Uterus (tissue), 4 donors: ENCODE results near the gene ZNF331. TPM values are rescaled to one million over a fixed set of nuclear protein-coding genes. Genes with fewer than 3 reads are reported as not detected.

Experiments used
- DNase-seq, 2 donors: peaks; one replicate each; pipeline ENCODE4 v3.0.0-alpha.2; 2019 to 2020
- H3K27ac ChIP-seq, 2 donors: fragments of 200-600 bp; sonication (generic); 1 replicate in 1 of 2; 2 replicates in 1 of 2; pipeline ENCODE4 v1.5.1; 2016 to 2018
- H3K27me3 ChIP-seq, 2 donors: fragments of 200-600 bp; sonication (generic); one replicate each; pipeline ENCODE4 v1.5.1; 2018 to 2019; ENCODE audit warnings: control low read depth in 1 of 2
- H3K36me3 ChIP-seq, 2 donors: fragments of 200-600 bp; sonication (generic); one replicate each; pipeline ENCODE4 v1.5.1; 2019; ENCODE audit warnings: control low read depth in 1 of 2
- H3K4me1 ChIP-seq, 2 donors: fragments of 200-600 bp; sonication (generic); one replicate each; pipeline ENCODE4 v1.5.1; 2018 to 2019; ENCODE audit warnings: control low read depth in 1 of 2
- H3K4me3 ChIP-seq, 2 donors: fragments of 200-600 bp; sonication (generic); 1 replicate in 1 of 2; 2 replicates in 1 of 2; pipeline ENCODE4 v1.5.1; 2018 to 2019; ENCODE audit warnings: mild to moderate bottlenecking in 1 of 2
- H3K9me3 ChIP-seq, 2 donors: fragments of 200-600 bp; sonication (generic); one replicate each; pipeline ENCODE4 v1.5.1; 2019; ENCODE audit warnings: control low read depth in 1 of 2
- CTCF ChIP-seq, 4 experiments: fragments of 200-600 bp in 2 of 4; fragments of 450-650 bp in 2 of 4; sonication (generic) in 2 of 4; IDR thresholded peaks; one replicate each; pipeline ENCODE4 v1.5.1; 2016 to 2019; ENCODE audit warnings: antibody characterized with exemption in 4 of 4, mild to moderate bottlenecking in 2 of 4, moderate library complexity in 1 of 4
- POLR2A ChIP-seq, 2 donors: fragments of 450-650 bp; IDR thresholded peaks; one replicate each; pipeline ENCODE4 v1.6.1; 2016; ENCODE audit warnings: antibody characterized with exemption in 2 of 2, mild to moderate bottlenecking in 1 of 2, moderate library complexity in 1 of 2
- intact Hi-C: fragments of 100-400 bp; cut with DNase I; formaldehyde crosslinking; loops from one replicate; pipeline ENCODE4 v1.15.1; 2023; ENCODE audit warnings: low total_unique reads
- total RNA-seq, 4 donors: library from RNA; depleted of rRNA in 3 of 4; stranded (reverse); fragments of >200 nt in 3 of 4; gene quantifications; one replicate each; pipeline versions ENCODE4 v1.1.0 to v1.2.4, GENCODE V29; 2014 to 2023
- donor health status: DM: yes; HTN: yes; CAD: no.

The ZNF331 gene
- total RNA-seq, 4 donors from 2014 or later = 9.4 to 39.0 (median 17.0) TPM

GRCh38 chr19:53553865-53554791 is 16.2 kb downstream of the ZNF331 start:
- peak; percentile 51 to 71 for TF ChIP-seq POLR2A (IDR thresholded peaks at IDR 0.05)
- TF ChIP-seq CTCF (IDR thresholded peaks at IDR 0.05) = peak in 2 of 4 experiments; percentile 16 to 22
- peak; percentile 87 to 90 for DNase-seq
- Histone ChIP-seq H3K27me3 (no peaks in the 10 kb centered on the region), H3K27ac (peak overlapping the region; percentile 86 to 92), H3K4me3 (peak overlapping the region; percentile 41 to 53), H3K36me3 (no peaks in the 10 kb centered on the region), H3K4me1 (no peaks in the 10 kb centered on the region), H3K9me3 (no peaks in the 10 kb centered on the region)
- intact Hi-C loops = no loop called here

- Histone ChIP-seq H3K27me3 (no peaks in the 10 kb centered on the region), H3K9me3 (no peaks in the 10 kb centered on the region), H3K4me3 (peak overlapping the region; percentile 41 to 53), H3K4me1 (no peaks in the 10 kb centered on the region), H3K27ac (peak overlapping the region; percentile 86 to 92), H3K36me3 (no peaks in the 10 kb centered on the region)
- intact Hi-C loops = no loop called here
- DNase-seq = no peak
- TF ChIP-seq POLR2A (IDR thresholded peaks at IDR 0.05) = no peak
- no peak for TF ChIP-seq CTCF (IDR thresholded peaks at IDR 0.05)
Observed at GRCh38 chr19:53554804-53555203, 16.9 kb downstream of the ZNF331 start.

GRCh38 chr19:53555352-53555751 is 17.4 kb downstream of the ZNF331 start:
- Histone ChIP-seq H3K4me3 (peak overlapping the region in 1 of 2 donors; percentile 53), H3K9me3 (no peaks in the 10 kb centered on the region), H3K27me3 (no peaks in the 10 kb centered on the region), H3K36me3 (no peaks in the 10 kb centered on the region), H3K4me1 (no peaks in the 10 kb centered on the region), H3K27ac (peak overlapping the region; percentile 86 to 92)
- intact Hi-C loops = no loop called here
- TF ChIP-seq POLR2A (IDR thresholded peaks at IDR 0.05) (no peak), CTCF (IDR thresholded peaks at IDR 0.05) (no peak)
- DNase-seq = no peak

GRCh38 chr19:53571339-53571738 is 33.4 kb downstream of the ZNF331 start:
- no peak for DNase-seq
- Histone ChIP-seq H3K4me1 (no peaks in the 10 kb centered on the region), H3K27me3 (no peaks in the 10 kb centered on the region), H3K4me3 (no peak overlapping the region), H3K27ac (no peak overlapping the region), H3K36me3 (no peaks in the 10 kb centered on the region), H3K9me3 (no peaks in the 10 kb centered on the region)
- intact Hi-C loops = no loop called here
- TF ChIP-seq CTCF (IDR thresholded peaks at IDR 0.05) (no peak), POLR2A (IDR thresholded peaks at IDR 0.05) (no peak)

- Histone ChIP-seq H3K36me3 (no peaks in the 10 kb centered on the region), H3K27ac (no peak overlapping the region), H3K27me3 (no peaks in the 10 kb centered on the region), H3K9me3 (peaks cover 0 to 14% of the 10 kb centered on the region in 2 donors), H3K4me1 (no peaks in the 10 kb centered on the region), H3K4me3 (no peak overlapping the region)
- no peak for DNase-seq
- no peak for TF ChIP-seq POLR2A (IDR thresholded peaks at IDR 0.05)
- TF ChIP-seq CTCF (IDR thresholded peaks at IDR 0.05) = no peak
- intact Hi-C loops = no loop called here
Observed at GRCh38 chr19:53576941-53577653, 39.2 kb downstream of the ZNF331 start.
